ENCODE measurements around the gene MCM10.

DNA sequence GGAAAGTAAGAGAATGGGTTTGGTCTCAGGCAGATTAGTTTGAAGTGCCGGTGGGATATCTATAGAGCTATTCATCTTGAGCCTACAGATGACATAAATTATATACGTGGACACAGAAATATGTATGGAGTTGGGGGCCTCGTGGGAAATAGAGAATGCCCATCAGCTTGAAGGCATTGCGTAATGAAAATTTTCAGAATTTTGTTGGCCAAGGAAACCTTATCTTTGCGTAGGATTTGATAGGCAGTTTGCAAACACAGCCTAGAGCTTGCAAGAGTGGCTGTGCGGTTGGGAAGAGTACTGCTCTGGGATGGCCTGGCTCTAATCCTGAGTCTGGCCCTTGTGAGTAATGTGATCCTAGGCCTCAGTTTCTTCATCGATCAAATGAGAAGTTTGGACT lies 32.3 kb downstream of the MCM10 start:
- TF ChIP-seq, protein P1, sequence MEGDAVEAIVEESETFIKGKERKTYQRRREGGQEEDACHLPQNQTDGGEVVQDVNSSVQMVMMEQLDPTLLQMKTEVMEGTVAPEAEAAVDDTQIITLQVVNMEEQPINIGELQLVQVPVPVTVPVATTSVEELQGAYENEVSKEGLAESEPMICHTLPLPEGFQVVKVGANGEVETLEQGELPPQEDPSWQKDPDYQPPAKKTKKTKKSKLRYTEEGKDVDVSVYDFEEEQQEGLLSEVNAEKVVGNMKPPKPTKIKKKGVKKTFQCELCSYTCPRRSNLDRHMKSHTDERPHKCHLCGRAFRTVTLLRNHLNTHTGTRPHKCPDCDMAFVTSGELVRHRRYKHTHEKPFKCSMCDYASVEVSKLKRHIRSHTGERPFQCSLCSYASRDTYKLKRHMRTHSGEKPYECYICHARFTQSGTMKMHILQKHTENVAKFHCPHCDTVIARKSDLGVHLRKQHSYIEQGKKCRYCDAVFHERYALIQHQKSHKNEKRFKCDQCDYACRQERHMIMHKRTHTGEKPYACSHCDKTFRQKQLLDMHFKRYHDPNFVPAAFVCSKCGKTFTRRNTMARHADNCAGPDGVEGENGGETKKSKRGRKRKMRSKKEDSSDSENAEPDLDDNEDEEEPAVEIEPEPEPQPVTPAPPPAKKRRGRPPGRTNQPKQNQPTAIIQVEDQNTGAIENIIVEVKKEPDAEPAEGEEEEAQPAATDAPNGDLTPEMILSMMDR (IDR thresholded peaks at IDR 0.05; ENCODE audit: extremely low read depth in 1 of 2, insufficient read depth in 1 of 2, low read depth in 1 of 2, low read length in 2 of 2): no peak
- no peak for TF ChIP-seq POLR2A (IDR thresholded peaks at IDR 0.05; ENCODE audit: low read depth, low read length)
- no peak for TF ChIP-seq POLR2AphosphoS5 (IDR thresholded peaks at IDR 0.05; ENCODE audit: insufficient read depth, low read depth, low read length)
- no peak for TF ChIP-seq JUN (IDR thresholded peaks at IDR 0.05; ENCODE audit: borderline replicate concordance, insufficient read depth, insufficient read length, low read depth)
- TF ChIP-seq EZH2 (IDR thresholded peaks at IDR 0.05; ENCODE audit: borderline replicate concordance, low read depth, low read length, severe bottlenecking): no peak
- no peak for TF ChIP-seq MYC (IDR thresholded peaks at IDR 0.05; ENCODE audit: low read depth, low read length)
- TF ChIP-seq, protein P2, sequence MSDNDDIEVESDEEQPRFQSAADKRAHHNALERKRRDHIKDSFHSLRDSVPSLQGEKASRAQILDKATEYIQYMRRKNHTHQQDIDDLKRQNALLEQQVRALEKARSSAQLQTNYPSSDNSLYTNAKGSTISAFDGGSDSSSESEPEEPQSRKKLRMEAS (IDR thresholded peaks at IDR 0.05; ENCODE audit: insufficient read depth, insufficient read length): no peak
- no peak for TF ChIP-seq FOS (IDR thresholded peaks at IDR 0.05; ENCODE audit: borderline replicate concordance, insufficient read depth, low read length)
- TF ChIP-seq GATA2 (IDR thresholded peaks at IDR 0.05; ENCODE audit: insufficient read depth, insufficient read length, low read depth, low read length): no peak

All from endothelial cell of umbilical vein (primary cell).